SIG-M5 treated with dmso at 0.1 percent for 504 hours (cell line): Measurements from ENCODE around the gene SLC5A10.
"Not testable (repeated sequence)": the region's sequence is repeated elsewhere in the genome, so short reads cannot be mapped to it uniquely, and the experiment has no call there.

Experiments
- DNase-seq: peaks from one replicate; lab custom pipeline; 2025; ENCODE audit not compliant: unreplicated experiment; lab: John Stamatoyannopoulos, UW

SLC5A10 gene

DNA sequence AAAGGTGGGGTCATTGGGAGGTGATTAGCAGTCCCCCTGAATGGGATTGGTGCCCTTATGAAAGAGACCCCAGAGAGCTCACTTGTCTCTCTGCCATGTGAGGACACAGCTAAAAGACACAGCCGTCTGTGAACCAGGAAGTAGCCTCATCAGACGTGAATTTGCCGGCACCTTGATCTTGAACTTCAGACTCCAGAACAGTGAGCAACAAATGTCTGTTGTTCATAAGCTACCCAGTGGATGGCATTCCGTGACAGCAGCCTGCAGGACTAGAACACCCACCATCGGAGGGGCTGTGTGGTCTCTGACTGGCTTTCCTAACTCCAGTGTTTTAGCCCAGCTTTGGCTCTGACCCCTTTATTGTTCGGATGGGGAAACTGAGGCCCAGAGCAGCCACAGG, 85.6 kb downstream of the SLC5A10 start:
- not testable (repeated sequence) for DNase-seq

GRCh38 chr17:19038007-19038406, 86.0 kb downstream of the SLC5A10 start:
- not testable (repeated sequence) for DNase-seq

- DNase-seq = not testable (repeated sequence)
These were observed 86.8 kb downstream of the SLC5A10 start for GRCh38 chr17:19038730-19039129.

GRCh38 chr17:19040350-19040749, 88.4 kb downstream of the SLC5A10 start:
- not testable (repeated sequence) for DNase-seq

DNA sequence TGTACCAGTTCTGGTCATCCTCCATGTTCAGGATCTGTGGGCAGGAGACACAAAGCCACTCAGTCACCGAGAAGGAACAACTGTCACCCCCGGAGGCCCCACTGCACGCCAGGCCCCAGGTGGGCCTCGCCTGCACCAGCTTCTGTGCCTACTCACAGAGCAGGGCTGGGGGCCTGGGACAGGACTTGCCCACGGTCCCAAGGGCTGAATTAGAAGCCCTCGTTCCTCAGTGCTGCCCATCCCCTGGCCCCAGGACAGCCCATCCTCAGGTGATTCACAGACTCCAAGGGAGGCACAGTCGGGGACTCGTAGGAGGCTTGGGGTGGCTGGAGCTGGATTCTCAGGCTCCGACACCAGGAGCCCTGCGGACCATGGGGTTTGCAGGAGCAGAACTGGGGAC, 89.9 kb downstream of the SLC5A10 start:
- not testable (repeated sequence) for DNase-seq

- DNase-seq = not testable (repeated sequence)
These were observed 90.4 kb downstream of the SLC5A10 start for GRCh38 chr17:19042369-19042768.

DNA sequence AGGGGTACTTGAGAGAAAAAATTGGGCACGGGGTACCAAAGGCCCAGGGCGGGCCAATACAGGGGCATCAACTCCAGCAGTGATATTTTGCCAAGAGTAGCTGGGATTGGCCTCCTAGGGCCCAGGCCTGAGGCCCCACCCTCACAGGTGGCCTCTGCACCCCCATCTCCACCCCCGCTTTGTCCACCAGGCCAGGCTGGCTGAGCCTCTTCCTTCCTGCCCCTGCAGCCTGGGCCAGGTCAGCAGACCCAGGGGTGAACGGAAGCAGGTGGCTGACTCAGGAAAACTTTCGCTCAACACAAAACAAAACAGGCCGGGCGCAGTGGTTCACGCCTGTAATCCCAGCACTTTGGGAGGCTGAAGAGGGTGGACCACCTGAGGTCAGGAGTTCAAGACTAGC, 91.1 kb downstream of the SLC5A10 start:
- not testable (repeated sequence) for DNase-seq

DNA sequence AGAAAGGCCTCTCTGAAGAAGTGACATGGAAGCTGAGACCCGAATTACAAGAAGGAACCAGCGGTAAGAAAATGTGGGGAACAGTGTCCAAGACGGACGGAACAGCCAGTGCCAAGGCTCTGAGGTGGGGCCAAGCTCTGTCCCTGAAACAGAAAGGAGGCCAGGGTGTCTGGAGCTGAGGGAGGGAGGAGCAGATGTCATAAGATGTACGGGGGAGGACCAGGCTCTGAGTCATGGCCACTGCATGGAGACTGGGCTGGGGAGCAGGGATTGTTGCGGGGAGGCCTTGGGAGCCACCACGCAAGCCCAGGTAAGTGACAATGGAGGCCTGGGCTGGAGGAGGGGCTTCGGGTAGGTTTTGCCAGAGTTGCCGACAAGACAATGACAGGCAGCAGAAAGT, 92.7 kb downstream of the SLC5A10 start:
- not testable (repeated sequence) for DNase-seq

- not testable (repeated sequence) for DNase-seq
These were observed 94.9 kb downstream of the SLC5A10 start, which contains the start of gene GRAP for GRCh38 chr17:19046782-19047375. Gene GRAP, minus strand, starts transcription at chr17:19046957. Its CDS starts 31 bp downstream, at chr17:19046926.

GRCh38 chr17:19047510-19047909, 95.5 kb downstream of the SLC5A10 start:
- DNase-seq = not testable (repeated sequence)

GRCh38 chr17:19048826-19049225, 96.9 kb downstream of the SLC5A10 start:
- DNase-seq = not testable (repeated sequence)

GRCh38 chr17:19055447-19055846, 103.5 kb downstream of the SLC5A10 start:
- not testable (repeated sequence) for DNase-seq

- not testable (repeated sequence) for DNase-seq
These were observed 110.2 kb downstream of the SLC5A10 start for GRCh38 chr17:19062009-19062717.

DNA sequence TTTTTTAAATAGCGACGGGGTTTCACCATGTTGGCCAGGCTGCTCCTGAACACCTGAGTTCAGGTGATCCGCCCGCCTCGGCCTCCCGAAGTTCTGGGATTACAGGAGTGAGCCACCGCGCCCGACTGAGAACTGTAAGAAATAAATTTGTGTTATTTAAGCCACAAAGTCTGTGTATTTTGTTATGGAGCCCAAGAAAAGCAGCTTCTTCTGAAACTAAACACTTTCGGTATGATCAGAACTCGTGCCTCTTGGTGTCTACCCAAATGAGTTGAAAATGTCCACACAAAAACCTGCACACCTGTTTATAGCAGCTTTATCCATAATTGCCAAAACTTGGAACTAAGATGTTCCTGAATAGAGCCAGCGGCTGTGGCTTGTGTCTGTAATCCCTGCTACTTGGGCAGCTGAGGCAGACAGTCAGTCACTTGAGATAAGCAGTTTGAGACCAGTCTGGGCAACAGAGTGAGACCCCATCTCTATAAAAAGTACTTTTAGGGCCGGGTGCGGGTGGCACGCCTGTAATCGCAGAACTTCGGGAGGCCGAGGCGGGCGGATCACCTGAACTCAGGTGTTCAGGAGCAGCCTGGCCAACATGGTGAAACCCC, 110.9 kb downstream of the SLC5A10 start:
- not testable (repeated sequence) for DNase-seq

DNA sequence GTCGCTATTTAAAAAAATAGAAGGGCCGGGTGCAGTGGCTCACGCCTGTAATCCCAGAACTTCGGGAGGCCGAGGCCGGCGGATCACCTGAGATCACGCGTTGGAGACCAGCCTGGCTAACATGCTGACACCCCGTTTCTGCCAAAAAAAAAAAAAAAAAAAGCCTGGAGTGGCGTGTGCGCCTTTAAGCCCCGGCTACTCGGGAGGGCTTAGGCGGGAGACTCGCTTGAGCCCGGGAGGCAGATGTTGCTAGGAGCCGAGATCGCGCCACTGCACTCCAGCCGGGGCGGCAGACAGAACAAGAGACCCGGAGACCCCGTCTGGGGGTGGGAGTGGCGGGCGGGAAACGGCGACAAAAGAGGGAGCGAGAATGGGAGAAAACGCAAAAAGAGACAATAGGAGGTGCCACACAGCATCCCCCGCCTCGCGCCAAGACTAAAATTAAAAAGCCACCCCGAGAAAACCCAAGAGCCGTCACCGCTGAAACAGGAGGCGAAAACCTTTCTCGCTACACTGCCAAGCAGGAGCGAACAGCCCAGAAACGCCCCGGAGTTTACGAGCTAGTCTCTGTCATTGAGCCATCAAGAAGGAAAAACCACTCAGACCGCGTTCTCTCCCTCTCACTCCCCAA, 111.5 kb downstream of the SLC5A10 start:
- DNase-seq = not testable (repeated sequence)

DNA sequence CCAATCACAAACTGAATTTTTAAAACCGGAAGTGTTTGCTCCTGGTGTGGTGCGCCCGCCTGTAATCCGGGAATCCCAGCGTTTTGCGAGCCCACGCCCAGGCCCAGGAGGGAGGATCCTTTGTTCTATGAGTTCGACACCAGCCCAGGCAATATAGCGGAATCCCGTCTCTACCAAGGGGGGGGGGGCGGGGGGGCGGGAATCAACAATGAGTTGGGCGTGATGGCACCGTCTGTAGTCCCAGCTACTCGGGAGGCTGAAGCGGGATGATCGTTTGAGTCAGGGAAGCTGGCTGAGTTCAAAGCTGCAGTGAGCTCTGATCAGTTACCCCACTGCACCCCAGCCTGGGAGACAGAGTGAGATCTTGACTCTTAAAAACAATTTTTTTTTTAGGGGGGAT, 112.4 kb downstream of the SLC5A10 start:
- not testable (repeated sequence) for DNase-seq

DNA sequence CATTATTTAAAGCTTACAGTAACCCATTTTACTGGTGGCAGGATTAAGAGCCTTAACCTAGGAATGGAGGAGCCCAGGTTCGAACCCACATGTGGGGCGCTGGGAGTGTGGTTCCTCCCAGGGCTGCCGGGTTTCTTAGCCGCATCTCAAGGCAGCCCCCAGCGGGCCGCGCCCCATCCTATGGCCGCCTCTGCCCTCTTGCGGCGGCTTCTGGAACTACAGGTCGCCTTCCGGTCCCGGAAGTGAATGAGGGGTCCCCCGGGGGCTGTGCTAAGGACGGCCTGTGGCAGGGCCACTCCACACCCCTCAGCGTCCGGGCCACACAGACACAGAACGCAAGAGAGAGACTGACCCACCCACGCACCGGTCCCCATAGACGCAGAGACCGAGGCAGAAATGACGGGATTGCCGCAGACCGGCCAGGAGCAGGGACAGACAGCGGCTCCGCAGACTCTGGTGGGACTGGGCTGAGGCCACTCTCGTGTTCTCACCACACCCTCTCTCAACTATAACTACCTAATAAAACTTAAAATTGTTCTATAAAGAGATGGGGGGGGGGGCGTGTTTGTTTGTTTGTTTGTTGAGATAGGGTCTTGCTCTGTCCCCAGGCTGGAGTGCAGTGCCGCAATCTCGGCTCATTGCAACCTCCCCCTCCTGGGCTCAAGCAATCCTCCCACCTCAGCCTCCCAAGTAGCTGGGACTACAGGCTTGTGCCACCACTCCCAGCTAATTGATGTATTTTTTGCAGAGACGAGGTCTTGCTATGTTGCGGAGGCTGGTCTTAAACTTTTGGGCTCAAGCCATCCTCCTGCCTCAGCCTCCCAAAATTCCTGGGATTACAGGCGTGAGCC, 118.6 kb downstream of the SLC5A10 start:
- not testable (repeated sequence) for DNase-seq
